Measurements from ENCODE around the gene BRINP2.
"Not testable (repeated sequence)": the region's sequence is repeated elsewhere in the genome, so short reads cannot be mapped to it uniquely, and the experiment has no call there.

Gene BRINP2

DNA sequence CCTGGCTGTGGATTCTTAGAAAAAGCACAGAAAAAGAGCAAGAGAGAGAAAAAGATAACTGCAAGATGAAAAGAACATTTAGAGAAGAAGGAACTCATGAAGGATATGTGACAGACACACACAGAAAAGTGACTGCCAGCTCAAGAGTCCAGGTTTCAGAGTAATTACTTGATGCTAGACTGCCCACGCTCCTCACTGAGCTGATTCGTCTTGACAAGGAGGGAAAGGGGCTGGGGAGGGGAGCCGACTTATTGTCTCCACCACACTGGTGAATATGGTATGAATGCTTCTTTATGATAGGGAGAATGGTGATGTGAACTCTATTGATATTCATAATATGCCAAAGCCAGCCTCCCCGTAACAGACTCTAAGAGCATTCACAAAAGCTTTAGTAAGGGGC, 140.4 kb downstream of the BRINP2 start:
- no peaks in the 10 kb centered on the region for H3K4me1 ChIP-seq (ENCODE audit: control insufficient read depth, insufficient read depth, low read length)
- DNase-seq (ENCODE audit: low read depth, low spot score): no peak
- no peak overlapping the region for H3K27ac ChIP-seq (ENCODE audit: low read length)
- H3K9me3 ChIP-seq (ENCODE audit: control insufficient read depth, insufficient read depth, low read length): no peaks in the 10 kb centered on the region
- H3K27me3 ChIP-seq (ENCODE audit: control insufficient read depth, insufficient read depth, low read length): no peaks in the 10 kb centered on the region
- no peak overlapping the region for H3K4me3 ChIP-seq (ENCODE audit: low read length)
- no peaks in the 10 kb centered on the region for H3K36me3 ChIP-seq (ENCODE audit: control insufficient read depth, insufficient read depth, low read length)
- no CpG with 5 or more reads among the region's 4 CpGs for WGBS (ENCODE audit: insufficient coverage, insufficient read length)

GRCh38 chr1:177311586-177311985, 140.8 kb downstream of the BRINP2 start:
- H3K4me3 ChIP-seq (ENCODE audit: low read length): no peak overlapping the region
- no peaks in the 10 kb centered on the region for H3K4me1 ChIP-seq (ENCODE audit: control insufficient read depth, insufficient read depth, low read length)
- DNase-seq (ENCODE audit: low read depth, low spot score): no peak
- no peaks in the 10 kb centered on the region for H3K27me3 ChIP-seq (ENCODE audit: control insufficient read depth, insufficient read depth, low read length)
- no peak overlapping the region for H3K27ac ChIP-seq (ENCODE audit: low read length)
- H3K36me3 ChIP-seq (ENCODE audit: control insufficient read depth, insufficient read depth, low read length): no peaks in the 10 kb centered on the region
- no peaks in the 10 kb centered on the region for H3K9me3 ChIP-seq (ENCODE audit: control insufficient read depth, insufficient read depth, low read length)
- no CpG with 5 or more reads among the region's 2 CpGs for WGBS (ENCODE audit: insufficient coverage, insufficient read length)

DNA sequence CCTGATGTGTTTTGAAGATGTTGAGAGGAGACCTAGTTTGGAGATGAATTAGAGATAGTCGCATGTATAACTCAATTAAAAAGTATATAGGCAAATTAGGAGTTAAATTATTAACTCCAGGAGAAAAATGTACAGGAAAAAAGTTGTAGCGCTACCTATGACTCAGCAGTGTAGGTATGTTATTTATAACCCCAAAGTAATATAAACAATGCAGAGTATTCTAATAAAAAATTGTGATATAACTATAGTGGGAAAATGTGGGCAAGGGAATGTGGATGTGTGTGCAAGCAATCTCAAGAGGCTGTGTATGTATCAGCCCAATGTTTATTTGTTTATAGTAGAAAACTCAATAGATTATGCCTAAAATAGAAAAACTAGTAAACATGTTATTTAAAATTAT, 144.5 kb downstream of the BRINP2 start:
- Histone ChIP-seq H3K27me3 (ENCODE audit: control insufficient read depth, insufficient read depth, low read length) (no peaks in the 10 kb centered on the region), H3K9me3 (ENCODE audit: control insufficient read depth, insufficient read depth, low read length) (no peaks in the 10 kb centered on the region), H3K4me1 (ENCODE audit: control insufficient read depth, insufficient read depth, low read length) (no peaks in the 10 kb centered on the region), H3K36me3 (ENCODE audit: control insufficient read depth, insufficient read depth, low read length) (no peaks in the 10 kb centered on the region), H3K4me3 (ENCODE audit: low read length) (no peak overlapping the region), H3K27ac (ENCODE audit: low read length) (no peak overlapping the region)
- no peak for DNase-seq (ENCODE audit: low read depth, low spot score)
- WGBS (ENCODE audit: insufficient coverage, insufficient read length): no CpG with 5 or more reads among the region's 2 CpGs

DNA sequence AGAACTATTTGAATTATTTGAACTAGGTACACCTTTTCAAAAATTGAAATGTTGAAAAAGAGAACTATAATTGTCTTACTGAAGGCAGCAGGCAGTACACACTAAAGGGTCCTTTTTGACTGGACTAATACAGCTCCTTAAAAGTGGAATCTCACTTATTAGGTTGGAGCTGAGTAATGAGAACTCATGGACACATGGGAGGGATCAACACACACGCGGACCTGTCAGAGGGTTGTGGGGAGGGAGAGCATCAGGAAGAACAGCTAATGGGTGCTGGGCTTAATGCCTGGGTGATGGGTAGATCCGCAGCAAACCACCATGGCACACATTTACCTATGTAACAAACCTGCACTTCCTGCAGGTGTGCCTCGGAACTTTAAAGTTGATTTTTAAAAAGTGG, 145.0 kb downstream of the BRINP2 start:
- Histone ChIP-seq H3K4me3 (ENCODE audit: low read length) (no peak overlapping the region), H3K36me3 (ENCODE audit: control insufficient read depth, insufficient read depth, low read length) (no peaks in the 10 kb centered on the region), H3K4me1 (ENCODE audit: control insufficient read depth, insufficient read depth, low read length) (no peaks in the 10 kb centered on the region), H3K27me3 (ENCODE audit: control insufficient read depth, insufficient read depth, low read length) (no peaks in the 10 kb centered on the region), H3K9me3 (ENCODE audit: control insufficient read depth, insufficient read depth, low read length) (no peaks in the 10 kb centered on the region), H3K27ac (ENCODE audit: low read length) (no peak overlapping the region)
- DNase-seq (ENCODE audit: low read depth, low spot score): no peak
- WGBS (ENCODE audit: insufficient coverage, insufficient read length): no CpG with 5 or more reads among the region's 4 CpGs

DNA sequence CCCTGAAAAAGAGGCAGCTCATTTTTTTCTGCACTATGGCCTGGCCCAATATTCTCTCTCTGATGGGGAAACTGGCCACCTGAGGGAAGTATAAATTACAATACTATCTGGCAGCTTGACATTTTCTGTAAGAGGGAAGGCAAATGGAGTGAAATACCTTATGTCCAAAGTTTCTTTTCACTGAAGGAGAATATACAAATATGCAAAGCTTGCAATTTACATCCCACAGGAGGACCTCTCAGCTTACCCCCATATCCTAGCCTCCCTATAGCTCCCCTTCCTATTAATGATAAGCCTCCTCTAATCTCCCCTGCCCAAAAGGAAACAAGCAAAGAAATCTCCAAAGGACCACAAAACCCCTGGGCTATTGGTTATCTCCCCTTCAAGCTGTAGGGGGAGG, 150.7 kb downstream of the BRINP2 start:
- DNase-seq (ENCODE audit: low read depth, low spot score); H3K27ac ChIP-seq (ENCODE audit: low read length); H3K36me3 ChIP-seq (ENCODE audit: control insufficient read depth, insufficient read depth, low read length); H3K9me3 ChIP-seq (ENCODE audit: control insufficient read depth, insufficient read depth, low read length); H3K4me1 ChIP-seq (ENCODE audit: control insufficient read depth, insufficient read depth, low read length); H3K27me3 ChIP-seq (ENCODE audit: control insufficient read depth, insufficient read depth, low read length); H3K4me3 ChIP-seq (ENCODE audit: low read length): not testable (repeated sequence)

DNA sequence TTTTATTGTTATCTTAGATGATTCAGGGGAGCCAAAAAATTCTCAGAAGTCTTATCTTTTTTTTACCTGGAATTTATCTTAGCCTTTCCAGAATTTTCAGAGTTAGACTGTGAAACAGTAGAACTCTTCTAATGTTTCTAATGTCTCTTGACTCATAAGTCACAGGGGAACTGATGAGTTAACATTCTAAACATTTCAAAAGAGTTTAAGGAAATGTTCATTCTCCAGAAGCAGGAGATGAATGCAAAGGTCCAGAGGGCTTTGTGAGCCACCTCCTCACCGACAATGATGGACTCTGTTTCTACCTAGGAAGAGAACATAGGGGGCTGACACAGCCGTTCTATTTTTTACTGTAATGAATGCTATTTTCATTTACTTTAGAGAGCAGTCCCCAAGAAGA, 157.5 kb downstream of the BRINP2 start:
- no peak for DNase-seq (ENCODE audit: low read depth, low spot score)
- no peaks in the 10 kb centered on the region for H3K36me3 ChIP-seq (ENCODE audit: control insufficient read depth, insufficient read depth, low read length)
- H3K4me1 ChIP-seq (ENCODE audit: control insufficient read depth, insufficient read depth, low read length): no peaks in the 10 kb centered on the region
- no peaks in the 10 kb centered on the region for H3K9me3 ChIP-seq (ENCODE audit: control insufficient read depth, insufficient read depth, low read length)
- H3K27ac ChIP-seq (ENCODE audit: low read length): no peak overlapping the region
- H3K27me3 ChIP-seq (ENCODE audit: control insufficient read depth, insufficient read depth, low read length): no peaks in the 10 kb centered on the region
- WGBS (ENCODE audit: insufficient coverage, insufficient read length): no CpG with 5 or more reads among the region's 2 CpGs
- no peak overlapping the region for H3K4me3 ChIP-seq (ENCODE audit: low read length)

GRCh38 chr1:177329871-177330270, 159.1 kb downstream of the BRINP2 start:
- Histone ChIP-seq H3K36me3 (ENCODE audit: control insufficient read depth, insufficient read depth, low read length) (no peaks in the 10 kb centered on the region), H3K4me3 (ENCODE audit: low read length) (no peak overlapping the region), H3K27ac (ENCODE audit: low read length) (no peak overlapping the region), H3K27me3 (ENCODE audit: control insufficient read depth, insufficient read depth, low read length) (no peaks in the 10 kb centered on the region), H3K9me3 (ENCODE audit: control insufficient read depth, insufficient read depth, low read length) (no peaks in the 10 kb centered on the region), H3K4me1 (ENCODE audit: control insufficient read depth, insufficient read depth, low read length) (no peaks in the 10 kb centered on the region)
- no peak for DNase-seq (ENCODE audit: low read depth, low spot score)
- WGBS (ENCODE audit: insufficient coverage, insufficient read length): no CpG with 5 or more reads among the region's 2 CpGs

Measured in iPS DF 6.9 (cell line).